ENCODE results near the gene PRKCH. TPM values are rescaled to one million over a fixed set of nuclear protein-coding genes. Genes with fewer than 3 reads are reported as not detected.

The PRKCH gene
- total and polyA plus RNA-seq, 9 of the 15 experiments (the other 6 are each of a cell fraction or from before 2014, with no cell fraction given) = 0.61 to 4.4 (median 4.0) TPM

- TF ChIP-seq, protein P1, sequence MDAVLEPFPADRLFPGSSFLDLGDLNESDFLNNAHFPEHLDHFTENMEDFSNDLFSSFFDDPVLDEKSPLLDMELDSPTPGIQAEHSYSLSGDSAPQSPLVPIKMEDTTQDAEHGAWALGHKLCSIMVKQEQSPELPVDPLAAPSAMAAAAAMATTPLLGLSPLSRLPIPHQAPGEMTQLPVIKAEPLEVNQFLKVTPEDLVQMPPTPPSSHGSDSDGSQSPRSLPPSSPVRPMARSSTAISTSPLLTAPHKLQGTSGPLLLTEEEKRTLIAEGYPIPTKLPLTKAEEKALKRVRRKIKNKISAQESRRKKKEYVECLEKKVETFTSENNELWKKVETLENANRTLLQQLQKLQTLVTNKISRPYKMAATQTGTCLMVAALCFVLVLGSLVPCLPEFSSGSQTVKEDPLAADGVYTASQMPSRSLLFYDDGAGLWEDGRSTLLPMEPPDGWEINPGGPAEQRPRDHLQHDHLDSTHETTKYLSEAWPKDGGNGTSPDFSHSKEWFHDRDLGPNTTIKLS (IDR thresholded peaks at IDR 0.05; ENCODE audit: borderline replicate concordance, low read depth) = no peak
- TF ChIP-seq NFXL1 (CRISPR knock-in tag; IDR thresholded peaks at IDR 0.05) = no peak
- TF ChIP-seq ZNF253 (CRISPR knock-in tag; conservative IDR thresholded peaks at IDR 0.05) = no peak
- TF ChIP-seq ADNP (tag; IDR thresholded peaks at IDR 0.05) = no peak
- no peak for TF ChIP-seq ZNF785 (CRISPR knock-in tag; IDR thresholded peaks at IDR 0.05)
- TF ChIP-seq ZNF23 (CRISPR knock-in tag; IDR thresholded peaks at IDR 0.05) = no peak
These were observed 40.0 kb upstream of the PRKCH start, which contains the start of gene TMEM30B (continued) for GRCh38 chr14:61281186-61281947.

GRCh38 chr14:61281948-61282275 is 39.5 kb upstream of the PRKCH start:
- ChIA-PET CTCF (ENCODE audit: low intra/inter-chr PET ratio) (no interaction called here), POLR2A (no interaction called here)
- no peak overlapping the region for H3K9ac ChIP-seq (ENCODE audit: insufficient read depth in 1 of 2, low read depth in 2 of 2, low read length in 2 of 2)
- intact Hi-C loops (cut with micrococcal nuclease) = no loop called here
- ATAC-seq = no peak
- TF ChIP-seq SAFB (IDR thresholded peaks at IDR 0.05; ENCODE audit: borderline replicate concordance, low read depth, low read length) (no peak), EHMT2 (IDR thresholded peaks at IDR 0.05) (no peak), RBM15 (IDR thresholded peaks at IDR 0.05; ENCODE audit: insufficient read depth, low read length) (no peak), RBM25 (IDR thresholded peaks at IDR 0.05; ENCODE audit: low read depth, low read length, severe bottlenecking) (no peak), IRF9 (tag; IDR thresholded peaks at IDR 0.05) (no peak)
- in situ Hi-C loops (cut with MboI) = loop anchor here (25.0 kb wide), 1 partner anchor 830 kb away; no protein-coding TSS in a partner anchor
- no peaks in the 10 kb centered on the region for H4K20me1 ChIP-seq (replicated peaks; ENCODE audit: control insufficient read depth, insufficient read depth, low read length)
- DNase-seq (ENCODE audit: extremely low read depth in 1 of 4, low spot score in 3 of 4) = no peak
- FAIRE-seq = no peak
- H3K79me2 ChIP-seq (ENCODE audit: control insufficient read depth, insufficient read depth, low read length) = no peaks in the 10 kb centered on the region
- no peaks in the 10 kb centered on the region for H3K27me3 ChIP-seq (ENCODE audit: control insufficient read depth in 2 of 2, insufficient read depth in 2 of 2, low read length in 2 of 2)
- no TSS peak for BruUV-seq (replicated peaks)
- no peaks in the 10 kb centered on the region for H3K4me1 ChIP-seq (replicated peaks in 1 of 2; ENCODE audit: control insufficient read depth in 2 of 2, insufficient read depth in 2 of 2, low read length in 2 of 2)
- H2AFZ ChIP-seq (ENCODE audit: low read depth, low read length) = no peak overlapping the region
- no peak overlapping the region for H3K4me3 ChIP-seq
- H3K36me3 ChIP-seq (ENCODE audit: control insufficient read depth, insufficient read depth, low read length) = no peaks in the 10 kb centered on the region
- H3K27ac ChIP-seq (ENCODE audit: extremely low read depth, low read depth, low read length) = no peak overlapping the region
- 0% methylated on average over 1 of the region's 1 CpG for WGBS (ENCODE audit: insufficient coverage, low coverage, missing lambda C conversion rate)
- H3K4me2 ChIP-seq (ENCODE audit: insufficient read depth, low read length) = no peak overlapping the region
- no peaks in the 10 kb centered on the region for H3K9me3 ChIP-seq (replicated peaks; ENCODE audit: control insufficient read depth, insufficient read depth, low read depth, low read length)
- no peaks in the 10 kb centered on the region for H3K9me1 ChIP-seq (ENCODE audit: control insufficient read depth, insufficient read depth, low read length)
